ENCODE measurements around the gene CTRL.

DNA sequence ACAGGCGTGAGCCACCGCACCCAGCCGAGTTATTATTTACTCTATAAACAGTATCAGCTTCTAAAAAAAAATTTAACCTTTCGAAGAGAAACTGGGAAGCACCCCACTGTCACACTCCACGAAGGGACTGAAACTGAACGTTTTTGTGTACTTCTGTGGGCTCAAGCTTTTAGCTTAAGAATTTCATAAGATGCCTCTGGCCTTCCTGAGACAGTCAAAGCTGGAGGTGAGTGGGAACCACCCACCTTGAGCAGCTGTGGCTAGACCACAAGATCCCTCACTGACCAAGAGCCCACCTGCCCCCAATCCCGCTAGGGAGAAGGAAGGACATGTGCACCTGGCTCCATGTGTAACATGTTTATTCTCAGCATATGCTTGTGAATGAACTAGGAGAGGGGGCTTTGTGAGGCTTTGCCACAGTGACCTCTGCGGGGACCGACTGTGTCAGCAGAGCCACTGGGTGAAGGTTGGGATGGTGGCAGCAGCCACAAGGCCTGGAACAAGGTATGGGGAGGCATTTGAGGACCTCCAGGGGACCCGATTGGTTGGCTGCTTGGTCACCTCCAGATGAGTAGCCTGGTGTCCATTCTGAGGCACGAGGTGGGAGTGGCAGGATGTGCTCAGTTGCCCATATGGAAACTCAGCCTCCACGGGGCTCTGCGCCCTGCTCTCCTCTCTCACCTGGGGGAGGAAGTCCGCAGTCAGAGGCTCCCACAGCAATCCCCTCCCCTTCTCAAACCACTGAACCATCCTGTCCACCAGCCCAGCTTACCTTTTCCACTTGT is 43.9 kb upstream of the CTRL start:
- TF ChIP-seq, protein P1, sequence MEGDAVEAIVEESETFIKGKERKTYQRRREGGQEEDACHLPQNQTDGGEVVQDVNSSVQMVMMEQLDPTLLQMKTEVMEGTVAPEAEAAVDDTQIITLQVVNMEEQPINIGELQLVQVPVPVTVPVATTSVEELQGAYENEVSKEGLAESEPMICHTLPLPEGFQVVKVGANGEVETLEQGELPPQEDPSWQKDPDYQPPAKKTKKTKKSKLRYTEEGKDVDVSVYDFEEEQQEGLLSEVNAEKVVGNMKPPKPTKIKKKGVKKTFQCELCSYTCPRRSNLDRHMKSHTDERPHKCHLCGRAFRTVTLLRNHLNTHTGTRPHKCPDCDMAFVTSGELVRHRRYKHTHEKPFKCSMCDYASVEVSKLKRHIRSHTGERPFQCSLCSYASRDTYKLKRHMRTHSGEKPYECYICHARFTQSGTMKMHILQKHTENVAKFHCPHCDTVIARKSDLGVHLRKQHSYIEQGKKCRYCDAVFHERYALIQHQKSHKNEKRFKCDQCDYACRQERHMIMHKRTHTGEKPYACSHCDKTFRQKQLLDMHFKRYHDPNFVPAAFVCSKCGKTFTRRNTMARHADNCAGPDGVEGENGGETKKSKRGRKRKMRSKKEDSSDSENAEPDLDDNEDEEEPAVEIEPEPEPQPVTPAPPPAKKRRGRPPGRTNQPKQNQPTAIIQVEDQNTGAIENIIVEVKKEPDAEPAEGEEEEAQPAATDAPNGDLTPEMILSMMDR (IDR thresholded peaks at IDR 0.05; ENCODE audit: low read depth, low read length, missing input control), result no peak
- TF ChIP-seq SP1 (IDR thresholded peaks at IDR 0.05) (no peak), HNF4G (IDR thresholded peaks at IDR 0.05) (no peak), GABPA (IDR thresholded peaks at IDR 0.05 in 1 of 2, conservative IDR thresholded peaks at IDR 0.05 in 1 of 2) (no peak), YY1 (IDR thresholded peaks at IDR 0.05) (no peak), EGR1 (IDR thresholded peaks at IDR 0.05; ENCODE audit: low read depth in 2 of 2) (no peak), RXRA (IDR thresholded peaks at IDR 0.05) (no peak), HNF4A (conservative IDR thresholded peaks at IDR 0.05) (no peak)
- TF ChIP-seq, protein P2, sequence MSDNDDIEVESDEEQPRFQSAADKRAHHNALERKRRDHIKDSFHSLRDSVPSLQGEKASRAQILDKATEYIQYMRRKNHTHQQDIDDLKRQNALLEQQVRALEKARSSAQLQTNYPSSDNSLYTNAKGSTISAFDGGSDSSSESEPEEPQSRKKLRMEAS (IDR thresholded peaks at IDR 0.05), result no peak
- TF ChIP-seq, protein P3, sequence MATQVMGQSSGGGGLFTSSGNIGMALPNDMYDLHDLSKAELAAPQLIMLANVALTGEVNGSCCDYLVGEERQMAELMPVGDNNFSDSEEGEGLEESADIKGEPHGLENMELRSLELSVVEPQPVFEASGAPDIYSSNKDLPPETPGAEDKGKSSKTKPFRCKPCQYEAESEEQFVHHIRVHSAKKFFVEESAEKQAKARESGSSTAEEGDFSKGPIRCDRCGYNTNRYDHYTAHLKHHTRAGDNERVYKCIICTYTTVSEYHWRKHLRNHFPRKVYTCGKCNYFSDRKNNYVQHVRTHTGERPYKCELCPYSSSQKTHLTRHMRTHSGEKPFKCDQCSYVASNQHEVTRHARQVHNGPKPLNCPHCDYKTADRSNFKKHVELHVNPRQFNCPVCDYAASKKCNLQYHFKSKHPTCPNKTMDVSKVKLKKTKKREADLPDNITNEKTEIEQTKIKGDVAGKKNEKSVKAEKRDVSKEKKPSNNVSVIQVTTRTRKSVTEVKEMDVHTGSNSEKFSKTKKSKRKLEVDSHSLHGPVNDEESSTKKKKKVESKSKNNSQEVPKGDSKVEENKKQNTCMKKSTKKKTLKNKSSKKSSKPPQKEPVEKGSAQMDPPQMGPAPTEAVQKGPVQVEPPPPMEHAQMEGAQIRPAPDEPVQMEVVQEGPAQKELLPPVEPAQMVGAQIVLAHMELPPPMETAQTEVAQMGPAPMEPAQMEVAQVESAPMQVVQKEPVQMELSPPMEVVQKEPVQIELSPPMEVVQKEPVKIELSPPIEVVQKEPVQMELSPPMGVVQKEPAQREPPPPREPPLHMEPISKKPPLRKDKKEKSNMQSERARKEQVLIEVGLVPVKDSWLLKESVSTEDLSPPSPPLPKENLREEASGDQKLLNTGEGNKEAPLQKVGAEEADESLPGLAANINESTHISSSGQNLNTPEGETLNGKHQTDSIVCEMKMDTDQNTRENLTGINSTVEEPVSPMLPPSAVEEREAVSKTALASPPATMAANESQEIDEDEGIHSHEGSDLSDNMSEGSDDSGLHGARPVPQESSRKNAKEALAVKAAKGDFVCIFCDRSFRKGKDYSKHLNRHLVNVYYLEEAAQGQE (IDR thresholded peaks at IDR 0.05), result no peak
